ENCODE results near the gene DIPK1B.

DNA sequence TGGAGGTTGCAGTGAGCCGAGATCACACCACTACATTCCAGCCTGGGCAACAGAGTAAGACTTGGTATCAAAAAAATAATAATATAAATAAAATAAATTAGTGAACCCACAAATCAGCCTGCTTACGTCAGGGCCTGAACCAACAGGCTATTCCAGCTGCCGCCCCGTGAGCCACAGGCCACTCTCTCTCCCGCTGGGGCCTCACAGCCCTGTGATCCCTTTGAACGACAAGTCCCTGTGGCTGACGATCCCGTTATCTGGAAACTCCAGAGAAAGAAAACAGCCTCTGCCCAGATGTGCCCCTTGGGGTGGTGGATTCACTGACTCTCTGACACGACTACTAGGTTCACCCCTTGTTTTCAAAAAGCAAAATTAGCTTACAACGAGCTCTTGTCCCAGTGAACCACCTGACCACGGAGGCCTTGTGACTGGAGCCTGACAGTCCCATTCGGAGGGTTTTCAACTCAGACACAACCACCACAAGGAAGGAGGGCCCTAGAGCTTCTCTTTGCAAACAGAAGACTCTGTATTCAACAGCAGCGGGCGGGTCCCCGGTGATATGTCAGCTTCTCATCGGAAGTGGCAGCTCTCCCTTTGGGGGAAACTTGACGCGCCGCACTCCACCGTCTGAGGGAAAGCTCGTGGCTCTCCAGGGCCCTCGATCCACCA lies 4.4 kb upstream of the DIPK1B start:
- no peak for TF ChIP-seq POLR2A (IDR thresholded peaks at IDR 0.05)
- TF ChIP-seq CTCF (IDR thresholded peaks at IDR 0.05) = no peak
